Measurements from ENCODE around the gene DTX1.

DTX1 gene

DNA sequence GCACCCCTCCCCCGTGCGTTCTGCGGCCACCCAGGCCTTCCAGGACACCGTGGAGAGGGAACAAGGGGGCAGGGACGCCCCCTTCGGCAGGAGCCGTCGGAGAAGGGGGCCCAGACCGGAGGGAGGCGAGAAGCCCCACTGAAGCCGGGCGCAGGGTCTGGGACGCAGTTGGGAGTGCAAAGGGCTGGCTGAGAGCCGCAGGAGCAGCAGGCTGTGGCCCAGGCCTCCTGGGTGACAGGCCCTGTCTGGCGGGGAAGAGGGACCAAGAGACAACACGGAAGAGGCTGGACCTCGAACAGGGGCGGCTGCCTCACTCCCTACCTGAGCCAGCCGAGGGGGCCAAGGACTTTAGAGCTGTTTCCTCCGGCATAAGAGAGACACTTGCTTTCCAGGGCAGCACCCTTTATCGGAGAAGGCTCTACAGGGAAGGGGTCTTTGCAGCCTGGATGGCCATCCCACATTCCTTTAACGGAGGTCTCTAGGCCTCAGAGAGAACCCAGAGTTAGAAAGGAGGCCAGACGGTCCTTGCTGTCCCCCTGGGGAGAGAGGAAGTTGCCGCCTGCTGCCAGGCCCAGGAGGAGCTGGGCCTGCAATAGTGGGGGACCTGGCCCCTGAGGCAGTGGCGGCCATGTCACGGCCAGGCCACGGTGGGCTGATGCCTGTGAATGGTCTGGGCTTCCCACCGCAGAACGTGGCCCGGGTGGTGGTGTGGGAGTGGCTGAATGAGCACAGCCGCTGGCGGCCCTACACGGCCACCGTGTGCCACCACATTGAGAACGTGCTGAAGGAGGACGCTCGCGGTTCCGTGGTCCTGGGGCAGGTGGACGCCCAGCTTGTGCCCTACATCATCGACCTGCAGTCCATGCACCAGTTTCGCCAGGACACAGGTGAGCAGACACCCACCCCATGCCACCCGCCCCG lies 1.3 kb downstream of the DTX1 start:
- Histone ChIP-seq H3K9me3 (ENCODE audit: control insufficient read depth, insufficient read depth, low read length) (no peaks in the 10 kb centered on the region), H3K27me3 (ENCODE audit: control insufficient read depth, insufficient read depth, low read length) (peaks cover 35% of the 10 kb centered on the region), H3K9ac (ENCODE audit: low read depth, low read length) (no peak overlapping the region), H3K4me3 (ENCODE audit: low read depth, low read length) (peak overlapping the region; percentile 2), H3K36me3 (ENCODE audit: control insufficient read depth, insufficient read depth, low read length) (no peaks in the 10 kb centered on the region), H3K4me1 (ENCODE audit: control insufficient read depth, insufficient read depth, low read length) (no peaks in the 10 kb centered on the region)

DNA sequence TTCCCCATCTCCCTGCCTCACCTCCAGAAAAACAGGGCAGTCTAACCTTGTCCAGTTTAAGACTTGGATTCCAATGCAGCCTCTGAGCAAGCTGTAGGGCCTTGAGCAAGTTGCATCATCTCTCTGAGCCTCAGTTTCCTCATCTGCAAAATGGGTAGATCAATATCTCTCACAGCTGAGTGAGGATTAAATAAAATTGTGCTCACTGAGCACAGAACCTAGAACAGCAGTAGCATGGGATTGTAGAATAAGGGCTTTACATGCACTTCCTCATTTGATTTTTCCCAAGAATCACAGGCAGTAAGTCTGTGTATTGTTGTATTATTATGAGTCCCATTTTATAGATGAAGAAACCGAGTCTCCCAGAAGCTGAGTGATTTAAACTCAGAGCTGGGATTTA lies 2.0 kb downstream of the DTX1 start:
- Histone ChIP-seq H3K36me3 (ENCODE audit: control insufficient read depth, insufficient read depth, low read length) (no peaks in the 10 kb centered on the region), H3K9ac (ENCODE audit: low read depth, low read length) (no peak overlapping the region), H3K9me3 (ENCODE audit: control insufficient read depth, insufficient read depth, low read length) (no peaks in the 10 kb centered on the region), H3K4me3 (ENCODE audit: low read depth, low read length) (no peak overlapping the region), H3K27me3 (ENCODE audit: control insufficient read depth, insufficient read depth, low read length) (peaks cover 36% of the 10 kb centered on the region), H3K4me1 (ENCODE audit: control insufficient read depth, insufficient read depth, low read length) (no peaks in the 10 kb centered on the region)

DNA sequence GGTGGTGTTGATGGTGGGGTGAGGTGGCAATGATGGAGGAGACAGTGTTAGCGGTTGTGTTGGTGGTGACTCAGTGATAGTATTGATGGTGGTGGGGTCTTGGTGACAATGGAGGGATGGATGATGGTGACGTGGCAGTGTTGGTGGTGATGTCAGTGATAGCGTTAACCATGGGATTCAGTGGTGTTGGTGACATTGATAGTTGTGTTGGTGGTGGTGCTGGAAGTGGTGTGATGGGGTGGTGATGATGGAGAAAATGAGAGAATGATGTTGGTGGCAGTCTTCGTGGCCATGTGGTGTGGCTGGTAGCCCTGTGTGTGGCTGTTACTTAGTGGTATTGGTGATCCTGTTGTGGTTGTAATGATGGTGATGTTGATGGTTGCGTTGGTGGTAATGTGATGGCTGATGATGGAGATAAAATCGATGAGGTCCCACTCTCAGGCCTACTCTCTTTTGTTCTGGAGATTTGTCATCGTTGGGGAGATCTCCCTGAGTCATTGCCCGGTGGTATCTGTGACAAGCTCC lies 2.6 kb downstream of the DTX1 start:
- Histone ChIP-seq H3K27me3 (ENCODE audit: control insufficient read depth, insufficient read depth, low read length) (peaks cover 37% of the 10 kb centered on the region), H3K36me3 (ENCODE audit: control insufficient read depth, insufficient read depth, low read length) (no peaks in the 10 kb centered on the region), H3K9ac (ENCODE audit: low read depth, low read length) (no peak overlapping the region), H3K9me3 (ENCODE audit: control insufficient read depth, insufficient read depth, low read length) (no peaks in the 10 kb centered on the region), H3K4me3 (ENCODE audit: low read depth, low read length) (no peak overlapping the region), H3K4me1 (ENCODE audit: control insufficient read depth, insufficient read depth, low read length) (no peaks in the 10 kb centered on the region)

DNA sequence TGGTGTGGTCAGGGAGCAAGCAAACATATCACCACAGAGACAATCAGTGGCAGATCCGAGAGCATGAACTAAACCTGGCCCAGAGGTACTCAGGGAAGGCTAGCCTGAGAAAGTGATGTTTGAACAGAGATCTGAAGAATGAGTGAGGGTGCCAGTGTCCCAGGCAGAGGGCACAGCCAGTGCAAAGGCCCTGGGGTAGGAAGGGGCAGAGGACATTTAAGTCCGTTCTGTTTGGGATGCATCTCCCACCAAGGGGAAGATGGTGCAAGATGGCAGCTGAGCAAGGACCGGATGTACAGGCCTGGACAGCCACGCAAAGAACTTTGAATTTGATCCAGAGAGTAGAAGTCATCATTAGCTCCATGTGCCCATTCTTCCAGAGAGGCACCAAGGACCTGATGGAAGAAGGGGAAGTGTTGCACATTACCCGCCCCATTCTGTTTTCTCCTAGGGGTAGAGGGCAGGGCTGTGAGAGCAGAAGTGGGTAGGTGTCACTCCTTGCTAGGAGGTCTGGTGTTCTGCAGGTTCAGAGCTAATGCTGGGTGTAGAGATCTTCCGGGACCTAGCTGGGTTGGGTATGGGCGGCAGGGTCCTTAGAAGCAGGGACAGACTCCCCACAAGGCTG lies 3.9 kb downstream of the DTX1 start:
- no peaks in the 10 kb centered on the region for H3K9me3 ChIP-seq (ENCODE audit: control insufficient read depth, insufficient read depth, low read length)
- H3K36me3 ChIP-seq (ENCODE audit: control insufficient read depth, insufficient read depth, low read length): no peaks in the 10 kb centered on the region
- no peak overlapping the region for H3K4me3 ChIP-seq (ENCODE audit: low read depth, low read length)
- H3K4me1 ChIP-seq (ENCODE audit: control insufficient read depth, insufficient read depth, low read length): peaks cover 2% of the 10 kb centered on the region
- peaks cover 27% of the 10 kb centered on the region for H3K27me3 ChIP-seq (ENCODE audit: control insufficient read depth, insufficient read depth, low read length)
- H3K9ac ChIP-seq (ENCODE audit: low read depth, low read length): no peak overlapping the region

DNA sequence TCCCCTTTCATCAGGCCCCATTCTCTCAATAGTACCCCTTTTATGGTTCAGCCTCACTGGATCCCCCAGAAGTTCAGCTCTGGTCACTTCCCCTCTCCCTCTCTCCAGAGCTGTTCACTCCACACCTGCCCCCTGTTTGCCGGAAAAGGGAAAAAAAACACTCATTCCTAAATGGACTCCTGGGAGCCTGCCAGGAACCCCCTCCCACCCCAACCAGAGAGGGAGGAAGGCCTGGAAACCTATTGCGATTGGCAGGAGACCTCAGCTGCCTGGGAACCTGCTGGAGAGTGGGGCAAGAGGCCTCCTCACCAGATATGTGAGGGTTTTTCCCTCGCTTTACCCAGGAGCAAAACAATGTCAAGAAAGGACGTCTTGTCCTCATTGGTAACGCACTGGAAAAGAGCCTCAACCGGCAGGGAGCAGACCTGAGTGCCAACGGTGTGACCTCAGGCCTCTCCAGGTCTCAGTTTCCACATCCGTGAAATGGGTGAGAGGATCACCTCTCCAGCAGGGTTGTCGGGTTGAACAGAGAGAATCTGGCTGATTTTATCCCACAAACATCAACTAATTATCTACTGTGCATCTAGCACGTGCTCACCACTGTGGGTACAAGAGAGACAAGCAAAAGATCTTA lies 4.6 kb downstream of the DTX1 start:
- Histone ChIP-seq H3K9me3 (ENCODE audit: control insufficient read depth, insufficient read depth, low read length) (no peaks in the 10 kb centered on the region), H3K4me3 (ENCODE audit: low read depth, low read length) (no peak overlapping the region), H3K4me1 (ENCODE audit: control insufficient read depth, insufficient read depth, low read length) (peaks cover 2% of the 10 kb centered on the region), H3K9ac (ENCODE audit: low read depth, low read length) (no peak overlapping the region), H3K36me3 (ENCODE audit: control insufficient read depth, insufficient read depth, low read length) (no peaks in the 10 kb centered on the region), H3K27me3 (ENCODE audit: control insufficient read depth, insufficient read depth, low read length) (peaks cover 20% of the 10 kb centered on the region)

- no peak overlapping the region for H3K4me3 ChIP-seq (ENCODE audit: low read depth, low read length)
- peaks cover 17% of the 10 kb centered on the region for H3K27me3 ChIP-seq (ENCODE audit: control insufficient read depth, insufficient read depth, low read length)
- no peaks in the 10 kb centered on the region for H3K36me3 ChIP-seq (ENCODE audit: control insufficient read depth, insufficient read depth, low read length)
- peaks cover 5% of the 10 kb centered on the region for H3K4me1 ChIP-seq (ENCODE audit: control insufficient read depth, insufficient read depth, low read length)
- no peaks in the 10 kb centered on the region for H3K9me3 ChIP-seq (ENCODE audit: control insufficient read depth, insufficient read depth, low read length)
- no peak overlapping the region for H3K9ac ChIP-seq (ENCODE audit: low read depth, low read length)
Measured at GRCh38 chr12:113062502-113063395, 6.2 kb downstream of the DTX1 start.

- no peak overlapping the region for H3K4me3 ChIP-seq (ENCODE audit: low read depth, low read length)
- no peak overlapping the region for H3K9ac ChIP-seq (ENCODE audit: low read depth, low read length)
- peaks cover 17% of the 10 kb centered on the region for H3K27me3 ChIP-seq (ENCODE audit: control insufficient read depth, insufficient read depth, low read length)
- peaks cover 5% of the 10 kb centered on the region for H3K4me1 ChIP-seq (ENCODE audit: control insufficient read depth, insufficient read depth, low read length)
- H3K36me3 ChIP-seq (ENCODE audit: control insufficient read depth, insufficient read depth, low read length): no peaks in the 10 kb centered on the region
- no peaks in the 10 kb centered on the region for H3K9me3 ChIP-seq (ENCODE audit: control insufficient read depth, insufficient read depth, low read length)
Measured at GRCh38 chr12:113063396-113064350, 7.1 kb downstream of the DTX1 start.

DNA sequence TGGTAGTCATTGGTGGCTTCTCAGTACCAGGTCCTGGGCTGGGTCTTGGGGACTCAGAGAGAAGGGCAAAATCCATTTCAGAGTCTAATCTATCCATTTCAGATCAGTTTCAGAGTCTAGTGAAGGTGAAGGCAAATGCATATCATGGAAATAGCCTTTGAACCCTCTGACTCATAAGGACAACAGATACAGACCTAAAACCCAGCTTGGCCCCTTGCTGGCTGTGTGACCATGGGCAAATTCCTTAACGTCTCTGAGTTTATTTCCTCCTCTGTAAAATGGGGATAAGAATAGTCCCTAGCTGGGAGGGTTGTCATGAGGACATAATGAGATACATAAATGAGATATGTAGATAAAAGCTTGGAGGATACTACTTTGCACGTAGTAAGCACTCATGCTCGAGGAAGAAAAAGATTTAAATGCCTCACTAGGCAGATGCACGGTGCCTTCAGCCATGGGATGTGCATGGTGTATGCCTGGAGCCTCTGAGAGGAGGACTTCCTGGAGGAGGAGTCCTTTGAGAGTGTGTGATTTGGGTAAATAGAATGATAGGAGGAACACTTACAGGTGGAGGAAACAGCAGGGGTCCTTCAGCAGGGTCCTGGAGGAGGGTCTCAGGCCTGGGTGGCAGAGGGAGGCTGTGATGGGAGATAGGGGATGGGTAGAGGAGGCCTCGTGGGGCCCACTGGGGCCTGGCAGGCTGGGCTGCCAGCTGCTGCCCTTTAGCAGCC lies 8.0 kb downstream of the DTX1 start:
- Histone ChIP-seq H3K27me3 (ENCODE audit: control insufficient read depth, insufficient read depth, low read length) (peaks cover 15% of the 10 kb centered on the region), H3K4me3 (ENCODE audit: low read depth, low read length) (no peak overlapping the region), H3K4me1 (ENCODE audit: control insufficient read depth, insufficient read depth, low read length) (peaks cover 5% of the 10 kb centered on the region), H3K9ac (ENCODE audit: low read depth, low read length) (no peak overlapping the region), H3K9me3 (ENCODE audit: control insufficient read depth, insufficient read depth, low read length) (no peaks in the 10 kb centered on the region), H3K36me3 (ENCODE audit: control insufficient read depth, insufficient read depth, low read length) (no peaks in the 10 kb centered on the region)

DNA sequence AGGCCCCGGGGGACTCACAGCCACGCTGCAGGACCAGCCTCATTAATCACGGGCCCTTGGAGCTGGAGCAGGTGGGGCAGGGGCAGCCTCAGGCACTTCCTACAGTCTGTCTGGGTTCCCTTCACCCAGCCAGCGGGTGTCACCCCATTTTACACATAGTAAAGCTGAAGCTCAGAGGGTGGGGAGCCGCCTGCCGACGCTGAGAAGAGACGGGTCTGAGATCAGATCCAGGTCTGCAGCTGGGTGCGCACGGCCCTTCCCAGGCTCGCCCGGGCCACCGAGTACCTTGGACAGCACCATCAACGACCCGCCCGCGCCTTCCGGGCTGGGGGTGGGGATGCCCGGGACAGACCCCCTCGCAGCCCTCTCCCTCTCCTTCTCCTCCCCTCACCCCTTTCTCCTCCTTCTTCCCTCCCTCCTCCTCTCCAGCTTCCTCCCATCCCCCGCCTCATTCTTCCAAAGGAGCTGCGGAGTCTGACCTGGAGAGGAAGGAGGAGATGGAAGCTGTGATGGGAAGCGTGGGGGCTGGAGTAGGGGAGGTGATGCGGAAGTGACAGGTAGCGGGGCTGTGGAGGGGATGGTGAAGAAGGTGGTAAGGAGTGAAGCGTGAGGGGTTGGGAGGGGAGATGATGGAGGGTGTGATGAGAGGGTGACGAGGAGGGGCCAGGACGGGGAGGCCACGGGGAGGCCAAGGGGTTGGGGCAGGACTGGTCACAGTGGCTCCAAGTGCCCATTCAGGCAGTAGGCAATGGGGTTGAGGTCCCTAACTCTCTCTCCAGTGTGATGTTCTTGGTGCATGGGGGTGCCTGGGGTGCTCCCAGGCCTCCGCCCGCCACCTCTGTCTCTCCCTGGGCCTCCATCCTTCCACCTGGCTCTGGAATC lies 8.8 kb downstream of the DTX1 start:
- peaks cover 9% of the 10 kb centered on the region for H3K27me3 ChIP-seq (ENCODE audit: control insufficient read depth, insufficient read depth, low read length)
- H3K4me3 ChIP-seq (ENCODE audit: low read depth, low read length): peak overlapping the region; percentile 48
- no peaks in the 10 kb centered on the region for H3K9me3 ChIP-seq (ENCODE audit: control insufficient read depth, insufficient read depth, low read length)
- peaks cover 5% of the 10 kb centered on the region for H3K4me1 ChIP-seq (ENCODE audit: control insufficient read depth, insufficient read depth, low read length)
- no peaks in the 10 kb centered on the region for H3K36me3 ChIP-seq (ENCODE audit: control insufficient read depth, insufficient read depth, low read length)
- no peak overlapping the region for H3K9ac ChIP-seq (ENCODE audit: low read depth, low read length)

All from iPS-15b (cell line).